GM12878 (cell line): ENCODE results near the gene MND1. TPM values are rescaled to one million over a fixed set of nuclear protein-coding genes. Genes with fewer than 3 reads are reported as not detected.

Source experiments
- ATAC-seq: fragments of 200-7000 bp; cut with Tn5 transposase; 3 replicates; pipeline ENCODE4 v1.9.1; 2020; ENCODE audit warnings: mild to moderate bottlenecking, moderate library complexity
- BruUV-seq: library from RNA; stranded (reverse); fragments of 400-500 nt; replicated peaks from 2 replicates; lab custom pipeline; 2021; lab: Mats Ljungman, UMichigan
- CTCF ChIA-PET: fragments of 300-600 bp; sonication (Branson Sonifier 250); formaldehyde crosslinking; extraction: SDS; loops from one replicate; lab custom pipeline; 2021; ENCODE audit warnings: inconsistent platforms; lab: Yijun Ruan, JAX
- POLR2A ChIA-PET: fragments of 350-600 bp; formaldehyde crosslinking; extraction: SDS; loops from one replicate; lab custom pipeline; 2021; ENCODE audit warnings: inconsistent platforms; lab: Charles Lee
- RAD21 ChIA-PET: fragments of 300-600 bp; sonication (Branson Sonifier 250); formaldehyde crosslinking; loops from one replicate; lab custom pipeline; 2023; ENCODE audit warnings: antibody characterized with exemption; ENCODE audit not compliant: unreplicated experiment; lab: Charles Lee
- SMC1A ChIA-PET: fragments of 300-600 bp; sonication (Branson Sonifier 250); formaldehyde crosslinking; loops from one replicate; lab custom pipeline; 2023; ENCODE audit not compliant: unreplicated experiment, uncharacterized antibody; lab: Charles Lee
- DNase-seq: peaks from one replicate; pipeline ENCODE4 v3.0.0-alpha.2; 2011; ENCODE audit warnings: low read depth, low spot score
- FAIRE-seq: peaks from 3 replicates; lab custom pipeline; 2011; peaks lifted over from hg19 to GRCh38; lab: Jason Lieb, UNC
- H2AFZ ChIP-seq: 2 replicates; pipeline ENCODE4 v1.6.0; 2011; ENCODE audit warnings: low read depth, low read length, control low read depth; ENCODE audit not compliant: control insufficient read depth
- H3K27ac ChIP-seq: 2 replicates; pipeline ENCODE4 v1.5.1; 2011; ENCODE audit warnings: control low read depth; ENCODE audit not compliant: control insufficient read depth, insufficient read depth
- H3K27me3 ChIP-seq, 2 experiments: replicated peaks in 1 of 2; 2 replicates each; pipeline versions ENCODE4 v1.6.0 to v1.6.1; 2011; ENCODE audit warnings: low read length in 1 of 2; ENCODE audit not compliant: control insufficient read depth in 2 of 2, insufficient read depth in 2 of 2
- H3K36me3 ChIP-seq, 2 experiments: 2 replicates each; pipeline ENCODE4 v1.5.1; 2011; ENCODE audit warnings: low read length in 1 of 2; ENCODE audit not compliant: control insufficient read depth in 2 of 2, insufficient read depth in 2 of 2
- H3K4me1 ChIP-seq: 2 replicates; pipeline ENCODE4 v1.6.1; 2011; ENCODE audit warnings: mild to moderate bottlenecking, low read length, moderate library complexity, mixed read lengths; ENCODE audit not compliant: control insufficient read depth, insufficient read depth
- H3K4me2 ChIP-seq: 2 replicates; pipeline ENCODE4 v1.6.0; 2011; ENCODE audit warnings: control low read depth; ENCODE audit not compliant: control insufficient read depth, insufficient read depth
- H3K4me3 ChIP-seq: fragments of 200-600 bp; sonication (generic); 2 replicates; pipeline ENCODE4 v1.5.1; 2016
- H3K79me2 ChIP-seq: 2 replicates; pipeline ENCODE4 v1.6.0; 2011; ENCODE audit warnings: low read length; ENCODE audit not compliant: control insufficient read depth, insufficient read depth
- H3K9ac ChIP-seq: 2 replicates; pipeline ENCODE4 v1.8.0; 2011; ENCODE audit warnings: low read length, control low read depth, mixed read lengths; ENCODE audit not compliant: control insufficient read depth, insufficient read depth
- H3K9me3 ChIP-seq: replicated peaks from 3 replicates; pipeline ENCODE4 v1.5.1; 2011; ENCODE audit warnings: mild to moderate bottlenecking, low read length; ENCODE audit not compliant: control insufficient read depth, insufficient read depth
- H4K20me1 ChIP-seq: 2 replicates; pipeline ENCODE4 v1.6.0; 2011; ENCODE audit not compliant: control insufficient read depth, insufficient read depth
- CBFB ChIP-seq: IDR thresholded peaks from 2 replicates; pipeline ENCODE4 v1.6.1; 2016; ENCODE audit warnings: antibody characterized with exemption, low read depth
- FOXM1 ChIP-seq: IDR thresholded peaks from 2 replicates; pipeline ENCODE4 v1.6.1; 2012; ENCODE audit warnings: low read depth, mild to moderate bottlenecking, inconsistent platforms, low read length, moderate library complexity
- IKZF1 ChIP-seq: fragments of 450-650 bp; conservative IDR thresholded peaks from 2 replicates; pipeline ENCODE4 v1.6.1; 2017; ENCODE audit warnings: antibody characterized with exemption, mild to moderate bottlenecking
- MTA2 ChIP-seq: fragments of 450-650 bp; IDR thresholded peaks from 2 replicates; pipeline ENCODE4 v1.6.1; 2016; ENCODE audit warnings: low read depth, mild to moderate bottlenecking, moderate library complexity
- MYB ChIP-seq: fragments of 150-350 bp; IDR thresholded peaks from 2 replicates; pipeline ENCODE4 v1.6.1; 2014; ENCODE audit warnings: mild to moderate bottlenecking, low read depth, low read length, borderline replicate concordance
- NFYB ChIP-seq: IDR thresholded peaks from 2 replicates; pipeline ENCODE4 v1.6.1; 2011; ENCODE audit warnings: low read depth, mild to moderate bottlenecking, low read length, improper control_type of control experiment, moderate library complexity; ENCODE audit not compliant: insufficient read depth
- NRF1 ChIP-seq: conservative IDR thresholded peaks from 2 replicates; pipeline ENCODE4 v1.6.1; 2011; ENCODE audit warnings: mild to moderate bottlenecking, low read depth, low read length, improper control_type of control experiment
- PML ChIP-seq: IDR thresholded peaks from 2 replicates; pipeline ENCODE4 v1.6.1; 2012; ENCODE audit warnings: low read length, inconsistent platforms
- SMAD5 ChIP-seq: IDR thresholded peaks from 2 replicates; pipeline ENCODE4 v1.6.1; 2016; ENCODE audit warnings: antibody characterized with exemption, low read depth
- SUPT20H ChIP-seq: IDR thresholded peaks from 2 replicates; pipeline ENCODE4 v1.6.1; 2011; ENCODE audit warnings: low read depth, mild to moderate bottlenecking, low read length, moderate library complexity, borderline replicate concordance; ENCODE audit not compliant: control insufficient read depth
- ZBED1 ChIP-seq: IDR thresholded peaks from 2 replicates; pipeline ENCODE4 v1.6.1; 2016; ENCODE audit warnings: borderline replicate concordance
- ZNF207 ChIP-seq: fragments of 450-650 bp; IDR thresholded peaks from 2 replicates; pipeline ENCODE4 v1.6.1; 2014; ENCODE audit warnings: antibody characterized with exemption, mild to moderate bottlenecking, borderline replicate concordance
- WGBS: methylation state at CpG from one replicate; pipeline ENCODE4 v1.1.6; 2016; ENCODE audit warnings: low lambda C conversion rate; ENCODE audit not compliant: insufficient replicate concordance, insufficient coverage; ENCODE audit errors: missing lambda C conversion rate; 5-methylcytosine and 5-hydroxymethylcytosine counted together
- in situ Hi-C: fragments of 300-500 bp; cut with MboI; formaldehyde crosslinking; loops from 9 replicates; pipeline ENCODE4 v1.14.3; 2018; ENCODE audit warnings: mixed read lengths
- intact Hi-C: fragments of 100-400 bp; cut with micrococcal nuclease; formaldehyde crosslinking; loops from one replicate; pipeline ENCODE4 v1.14.2; 2022; ENCODE audit not compliant: unreplicated experiment
- polyA plus RNA-seq, 11 experiments: library from polyadenylated mRNA; depleted of rRNA in 4 of 11; unstranded in 6 of 11; stranded (reverse) in 5 of 11; fragments of >200 nt; fragmentation: Nextera tagmentation in 4 of 11; fragmentation: Illumina TruSeq in 1 of 11; extraction: Ambion mirVana in 4 of 11; extraction: Trizol in 1 of 11; gene quantifications; 1 replicate in 1 of 11; 2 replicates in 10 of 11; pipeline versions ENCODE4 v1.2.1 to v1.2.3, GENCODE V29; 2011 to 2016; ENCODE audit warnings: inconsistent platforms in 2 of 11, missing spikeins in 2 of 11, low read depth in 1 of 11
- total RNA-seq, 4 experiments: library from RNA; depleted of rRNA in 3 of 4; stranded (reverse); fragments of >200 nt in 3 of 4; fragmentation: Illumina TruSeq in 1 of 4; extraction: Trizol in 1 of 4; gene quantifications; 2 replicates each; pipeline versions ENCODE4 v1.2.1 to v1.2.3, GENCODE V29; 2013 to 2021
- TF ChIP-seq, protein P1 (sequence below): fragments of 450-650 bp; IDR thresholded peaks from 2 replicates; pipeline ENCODE4 v1.6.1; 2016; ENCODE audit warnings: mild to moderate bottlenecking
- TF ChIP-seq, protein P2 (sequence below): fragments of 450-650 bp; IDR thresholded peaks from 2 replicates; pipeline ENCODE4 v1.6.1; 2017; ENCODE audit warnings: mild to moderate bottlenecking, moderate library complexity
- TF ChIP-seq, protein P3 (sequence below): IDR thresholded peaks from 2 replicates; pipeline ENCODE4 v1.6.1; 2012; ENCODE audit warnings: low read length, inconsistent platforms
- TF ChIP-seq, protein P4 (sequence below): IDR thresholded peaks from 2 replicates; pipeline ENCODE4 v1.6.1; 2011; ENCODE audit warnings: mild to moderate bottlenecking, low read depth, low read length, moderate library complexity; ENCODE audit not compliant: insufficient replicate concordance

MND1 gene
- total and polyA plus RNA-seq, 10 of the 15 experiments (the other 5 are each of a cell fraction or from before 2014, with no cell fraction given): 17.7 to 58.1 (median 47.3) TPM

DNA sequence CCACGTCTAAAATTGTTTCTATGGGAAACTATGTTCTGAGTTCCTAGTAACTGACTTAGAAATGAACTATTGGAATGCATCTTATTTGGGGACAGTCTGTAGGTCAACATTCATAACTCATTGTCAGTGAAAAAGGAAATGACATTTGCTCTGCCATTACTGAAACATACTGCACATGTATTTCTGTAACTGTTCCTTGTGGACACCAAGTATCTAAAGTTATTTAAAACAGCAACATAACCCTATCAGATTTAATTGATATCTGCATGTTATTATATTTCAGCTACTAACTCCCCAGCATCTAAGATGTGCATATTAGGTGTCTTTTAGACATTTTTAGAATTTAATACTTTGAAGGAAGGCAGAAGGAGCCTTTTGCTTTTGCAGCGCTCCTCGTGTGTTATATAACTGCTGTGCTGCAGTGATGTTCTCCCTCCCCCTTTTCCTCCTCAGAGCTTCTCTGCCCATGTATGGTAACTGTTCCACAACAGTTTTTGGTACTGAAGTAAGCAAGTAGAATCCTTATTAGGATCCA lies 84.5 kb downstream of the MND1 start:
- WGBS: 98% methylated on average over 3 of the region's 3 CpGs
- H3K27me3 ChIP-seq: no peaks in the 10 kb centered on the region
- intact Hi-C loops (no loop called here), in situ Hi-C loops (no loop called here)
- ChIA-PET SMC1A (interaction anchor here (0.6 to 3.8 kb wide), 7 partner anchors 53 to 249 kb away, joined by 3 to 14 read pairs (median 4); no protein-coding TSS in a partner anchor), RAD21 (interaction anchor here (0.7 to 2.0 kb wide), 4 partner anchors 50 to 145 kb away, joined by 3 to 7 read pairs (median 4); no protein-coding TSS in a partner anchor), CTCF (interaction anchor here (0.6 to 2.6 kb wide), 4 partner anchors 7 to 214 kb away, joined by 3 to 10 read pairs (median 6); no protein-coding TSS in a partner anchor), POLR2A (no interaction called here)
- BruUV-seq: no TSS peak
- no peak overlapping the region for H3K9ac ChIP-seq
- H4K20me1 ChIP-seq: no peaks in the 10 kb centered on the region
- peaks cover 20% of the 10 kb centered on the region for H3K4me1 ChIP-seq
- no peak for FAIRE-seq
- no peak for ATAC-seq
- peaks cover 3% of the 10 kb centered on the region for H3K79me2 ChIP-seq
- no peak overlapping the region for H3K4me2 ChIP-seq
- H3K4me3 ChIP-seq: no peak overlapping the region
- H3K36me3 ChIP-seq: no peaks in the 10 kb centered on the region
- no peak overlapping the region for H3K27ac ChIP-seq
- TF ChIP-seq NFYB (no peak), SMAD5 (no peak), SUPT20H (no peak), MYB (no peak), MTA2 (no peak), ZBED1 (no peak), IKZF1 (no peak), CBFB (no peak), PML (no peak), ZNF207 (no peak), FOXM1 (no peak), NRF1 (no peak)
- TF ChIP-seq, protein P1, sequence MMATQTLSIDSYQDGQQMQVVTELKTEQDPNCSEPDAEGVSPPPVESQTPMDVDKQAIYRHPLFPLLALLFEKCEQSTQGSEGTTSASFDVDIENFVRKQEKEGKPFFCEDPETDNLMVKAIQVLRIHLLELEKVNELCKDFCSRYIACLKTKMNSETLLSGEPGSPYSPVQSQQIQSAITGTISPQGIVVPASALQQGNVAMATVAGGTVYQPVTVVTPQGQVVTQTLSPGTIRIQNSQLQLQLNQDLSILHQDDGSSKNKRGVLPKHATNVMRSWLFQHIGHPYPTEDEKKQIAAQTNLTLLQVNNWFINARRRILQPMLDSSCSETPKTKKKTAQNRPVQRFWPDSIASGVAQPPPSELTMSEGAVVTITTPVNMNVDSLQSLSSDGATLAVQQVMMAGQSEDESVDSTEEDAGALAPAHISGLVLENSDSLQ: no peak
- TF ChIP-seq, protein P2, sequence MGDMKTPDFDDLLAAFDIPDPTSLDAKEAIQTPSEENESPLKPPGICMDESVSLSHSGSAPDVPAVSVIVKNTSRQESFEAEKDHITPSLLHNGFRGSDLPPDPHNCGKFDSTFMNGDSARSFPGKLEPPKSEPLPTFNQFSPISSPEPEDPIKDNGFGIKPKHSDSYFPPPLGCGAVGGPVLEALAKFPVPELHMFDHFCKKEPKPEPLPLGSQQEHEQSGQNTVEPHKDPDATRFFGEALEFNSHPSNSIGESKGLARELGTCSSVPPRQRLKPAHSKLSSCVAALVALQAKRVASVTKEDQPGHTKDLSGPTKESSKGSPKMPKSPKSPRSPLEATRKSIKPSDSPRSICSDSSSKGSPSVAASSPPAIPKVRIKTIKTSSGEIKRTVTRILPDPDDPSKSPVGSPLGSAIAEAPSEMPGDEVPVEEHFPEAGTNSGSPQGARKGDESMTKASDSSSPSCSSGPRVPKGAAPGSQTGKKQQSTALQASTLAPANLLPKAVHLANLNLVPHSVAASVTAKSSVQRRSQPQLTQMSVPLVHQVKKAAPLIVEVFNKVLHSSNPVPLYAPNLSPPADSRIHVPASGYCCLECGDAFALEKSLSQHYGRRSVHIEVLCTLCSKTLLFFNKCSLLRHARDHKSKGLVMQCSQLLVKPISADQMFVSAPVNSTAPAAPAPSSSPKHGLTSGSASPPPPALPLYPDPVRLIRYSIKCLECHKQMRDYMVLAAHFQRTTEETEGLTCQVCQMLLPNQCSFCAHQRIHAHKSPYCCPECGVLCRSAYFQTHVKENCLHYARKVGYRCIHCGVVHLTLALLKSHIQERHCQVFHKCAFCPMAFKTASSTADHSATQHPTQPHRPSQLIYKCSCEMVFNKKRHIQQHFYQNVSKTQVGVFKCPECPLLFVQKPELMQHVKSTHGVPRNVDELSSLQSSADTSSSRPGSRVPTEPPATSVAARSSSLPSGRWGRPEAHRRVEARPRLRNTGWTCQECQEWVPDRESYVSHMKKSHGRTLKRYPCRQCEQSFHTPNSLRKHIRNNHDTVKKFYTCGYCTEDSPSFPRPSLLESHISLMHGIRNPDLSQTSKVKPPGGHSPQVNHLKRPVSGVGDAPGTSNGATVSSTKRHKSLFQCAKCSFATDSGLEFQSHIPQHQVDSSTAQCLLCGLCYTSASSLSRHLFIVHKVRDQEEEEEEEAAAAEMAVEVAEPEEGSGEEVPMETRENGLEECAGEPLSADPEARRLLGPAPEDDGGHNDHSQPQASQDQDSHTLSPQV: no peak
- TF ChIP-seq, protein P3, sequence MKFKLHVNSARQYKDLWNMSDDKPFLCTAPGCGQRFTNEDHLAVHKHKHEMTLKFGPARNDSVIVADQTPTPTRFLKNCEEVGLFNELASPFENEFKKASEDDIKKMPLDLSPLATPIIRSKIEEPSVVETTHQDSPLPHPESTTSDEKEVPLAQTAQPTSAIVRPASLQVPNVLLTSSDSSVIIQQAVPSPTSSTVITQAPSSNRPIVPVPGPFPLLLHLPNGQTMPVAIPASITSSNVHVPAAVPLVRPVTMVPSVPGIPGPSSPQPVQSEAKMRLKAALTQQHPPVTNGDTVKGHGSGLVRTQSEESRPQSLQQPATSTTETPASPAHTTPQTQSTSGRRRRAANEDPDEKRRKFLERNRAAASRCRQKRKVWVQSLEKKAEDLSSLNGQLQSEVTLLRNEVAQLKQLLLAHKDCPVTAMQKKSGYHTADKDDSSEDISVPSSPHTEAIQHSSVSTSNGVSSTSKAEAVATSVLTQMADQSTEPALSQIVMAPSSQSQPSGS: no peak
- TF ChIP-seq, protein P4, sequence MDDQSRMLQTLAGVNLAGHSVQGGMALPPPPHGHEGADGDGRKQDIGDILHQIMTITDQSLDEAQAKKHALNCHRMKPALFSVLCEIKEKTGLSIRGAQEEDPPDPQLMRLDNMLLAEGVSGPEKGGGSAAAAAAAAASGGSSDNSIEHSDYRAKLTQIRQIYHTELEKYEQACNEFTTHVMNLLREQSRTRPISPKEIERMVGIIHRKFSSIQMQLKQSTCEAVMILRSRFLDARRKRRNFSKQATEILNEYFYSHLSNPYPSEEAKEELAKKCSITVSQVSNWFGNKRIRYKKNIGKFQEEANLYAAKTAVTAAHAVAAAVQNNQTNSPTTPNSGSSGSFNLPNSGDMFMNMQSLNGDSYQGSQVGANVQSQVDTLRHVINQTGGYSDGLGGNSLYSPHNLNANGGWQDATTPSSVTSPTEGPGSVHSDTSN: no peak
- TF ChIP-seq, all 136 proteins: peak for 0
- no peak for DNase-seq
- Histone ChIP-seq H2AFZ (no peak overlapping the region), H3K9me3 (no peaks in the 10 kb centered on the region)
